Measurements from ENCODE around the gene TMEM82.

GRCh38 chr1:15739259-15739658 is 3.0 kb upstream of the TMEM82 start:
- TF ChIP-seq CTCF (IDR thresholded peaks at IDR 0.05 in 8 of 11, conservative IDR thresholded peaks at IDR 0.05 in 3 of 11) (no peak), POLR2A (IDR thresholded peaks at IDR 0.05) (no peak)

All from spleen (tissue), 7 donors.